Panc1 (cell line): ENCODE results near the gene VSIG8. TPM values are rescaled to one million over a fixed set of nuclear protein-coding genes. Genes with fewer than 3 reads are reported as not detected.

Source experiments
- ATAC-seq: fragments of 200-7000 bp; cut with Tn5 transposase; 2 replicates; pipeline ENCODE4 v1.9.1; 2020; ENCODE audit warnings: mild to moderate bottlenecking, moderate library complexity
- BruUV-seq: library from RNA; stranded (reverse); fragments of 400-500 nt; replicated peaks from 2 replicates; lab custom pipeline; 2021; lab: Mats Ljungman, UMichigan
- CTCF ChIA-PET: fragments of 300-600 bp; sonication (Branson Sonifier 250); formaldehyde crosslinking; loops from one replicate; lab custom pipeline; 2022; ENCODE audit warnings: antibody characterized with exemption; lab: Charles Lee
- POLR2A ChIA-PET: fragments of 300-600 bp; sonication (Branson Sonifier 250); formaldehyde crosslinking; loops from one replicate; lab custom pipeline; 2022; ENCODE audit warnings: antibody characterized with exemption; lab: Charles Lee
- DNase-seq: peaks from one replicate; pipeline ENCODE4 v3.0.0-alpha.2; 2010; ENCODE audit warnings: low read depth, low spot score
- H3K27ac ChIP-seq: 2 replicates; pipeline ENCODE4 v1.5.1; 2011; ENCODE audit warnings: mild to moderate bottlenecking, low read length, inconsistent platforms
- H3K27me3 ChIP-seq: fragments of 200-500 bp; sonication (Bioruptor generic); 2 replicates; pipeline ENCODE4 v1.6.0; 2014; ENCODE audit warnings: low read length, inconsistent platforms; ENCODE audit not compliant: control insufficient read depth, insufficient read depth
- H3K36me3 ChIP-seq: fragments of 200-500 bp; sonication (Bioruptor generic); 2 replicates; pipeline ENCODE4 v1.5.1; 2014; ENCODE audit warnings: inconsistent platforms, mild to moderate bottlenecking, low read length, moderate library complexity; ENCODE audit not compliant: control insufficient read depth, insufficient read depth
- H3K4me1 ChIP-seq: 2 replicates; pipeline ENCODE4 v1.5.1; 2011; ENCODE audit warnings: inconsistent platforms, mild to moderate bottlenecking, low read length, moderate library complexity; ENCODE audit not compliant: control insufficient read depth, insufficient read depth
- H3K4me3 ChIP-seq, 2 experiments: 2 replicates each; pipeline ENCODE4 v1.5.1; 2011 to 2012; ENCODE audit warnings: low read depth in 2 of 2, low read length in 2 of 2, mild to moderate bottlenecking in 2 of 2, inconsistent platforms in 1 of 2, moderate library complexity in 1 of 2
- H3K9me3 ChIP-seq: fragments of 200-500 bp; sonication (Bioruptor generic); 2 replicates; pipeline ENCODE4 v1.5.1; 2014; ENCODE audit warnings: low read depth, mild to moderate bottlenecking, inconsistent platforms, low read length, moderate library complexity; ENCODE audit not compliant: control insufficient read depth, insufficient read depth
- POLR2AphosphoS5 ChIP-seq: IDR thresholded peaks from 2 replicates; pipeline ENCODE4 v1.6.1; 2012; ENCODE audit warnings: mild to moderate bottlenecking, low read depth, low read length, moderate library complexity
- SIN3A ChIP-seq: IDR thresholded peaks from 2 replicates; pipeline ENCODE4 v1.6.1; 2012; ENCODE audit warnings: low read depth, mild to moderate bottlenecking, low read length, moderate library complexity, borderline replicate concordance; ENCODE audit not compliant: insufficient read depth
- TCF7L2 ChIP-seq: IDR thresholded peaks from 2 replicates; pipeline ENCODE4 v1.6.1; 2011; ENCODE audit warnings: mild to moderate bottlenecking, low read depth, low read length, inconsistent platforms
- in situ Hi-C: cut with HindIII; loops from 2 replicates; pipeline ENCODE4 v1.10.0; 2016; ENCODE audit warnings: low sequenced_read_pairs, low pct_unique_long_range_greater_than_20kb
- intact Hi-C: fragments of 100-400 bp; cut with micrococcal nuclease; formaldehyde crosslinking; loops from one replicate; pipeline ENCODE4 v1.10.0; 2022; ENCODE audit not compliant: unreplicated experiment
- microRNA-seq: library from miRNA; unstranded; fragments of <30 nt; microRNA quantifications from one replicate; pipeline ENCODE4 v1.1.0, GENCODE V29; 2020; ENCODE audit not compliant: unreplicated experiment
- total RNA-seq: library from RNA; stranded (reverse); gene quantifications from one replicate; pipeline ENCODE4 v1.2.1, GENCODE V29; 2021; ENCODE audit not compliant: unreplicated experiment
- TF ChIP-seq, protein P1 (sequence below), 2 experiments: IDR thresholded peaks; 2 replicates each; pipeline ENCODE4 v1.6.1; 2011 to 2012; ENCODE audit warnings: low read depth in 2 of 2, control low read depth in 1 of 2, low read length in 1 of 2, mild to moderate bottlenecking in 1 of 2, moderate library complexity in 1 of 2; ENCODE audit not compliant: insufficient read depth in 1 of 2
- TF ChIP-seq, protein P2 (sequence below): fragments of 450-650 bp; IDR thresholded peaks from 2 replicates; pipeline ENCODE4 v1.5.1; 2017; ENCODE audit warnings: mild to moderate bottlenecking

VSIG8 gene
- total RNA-seq, 1 experiment from 2014 or later, result not detected

DNA sequence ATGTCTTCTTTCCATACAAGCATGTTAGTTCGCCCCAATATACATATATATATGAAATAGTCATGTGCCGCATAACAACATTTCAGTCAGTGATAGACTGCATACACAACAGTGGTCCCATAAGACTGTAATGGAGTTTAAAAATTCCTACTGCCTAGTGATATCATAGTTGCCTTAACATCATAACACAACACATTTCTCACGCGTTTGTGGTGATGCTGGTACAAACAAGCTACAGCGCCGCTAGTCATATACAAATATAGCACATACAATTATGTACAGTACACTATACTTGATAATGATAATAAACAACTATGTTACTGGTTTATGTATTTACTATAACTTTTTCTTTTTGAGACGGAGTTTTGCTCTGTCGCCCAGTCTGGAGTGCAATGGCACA lies 46.5 kb downstream of the VSIG8 start:
- CTCF ChIA-PET, result no interaction called here
- ATAC-seq (no peak), DNase-seq (no peak)
- intact Hi-C loops, result no loop called here
- Histone ChIP-seq H3K4me1 (no peaks in the 10 kb centered on the region), H3K4me3 (no peak overlapping the region), H3K9me3 (no peaks in the 10 kb centered on the region), H3K27me3 (peaks cover 5% of the 10 kb centered on the region), H3K36me3 (no peaks in the 10 kb centered on the region), H3K27ac (no peak overlapping the region)
- in situ Hi-C loops, result no loop called here
- BruUV-seq, result no TSS peak
- TF ChIP-seq, protein P1, sequence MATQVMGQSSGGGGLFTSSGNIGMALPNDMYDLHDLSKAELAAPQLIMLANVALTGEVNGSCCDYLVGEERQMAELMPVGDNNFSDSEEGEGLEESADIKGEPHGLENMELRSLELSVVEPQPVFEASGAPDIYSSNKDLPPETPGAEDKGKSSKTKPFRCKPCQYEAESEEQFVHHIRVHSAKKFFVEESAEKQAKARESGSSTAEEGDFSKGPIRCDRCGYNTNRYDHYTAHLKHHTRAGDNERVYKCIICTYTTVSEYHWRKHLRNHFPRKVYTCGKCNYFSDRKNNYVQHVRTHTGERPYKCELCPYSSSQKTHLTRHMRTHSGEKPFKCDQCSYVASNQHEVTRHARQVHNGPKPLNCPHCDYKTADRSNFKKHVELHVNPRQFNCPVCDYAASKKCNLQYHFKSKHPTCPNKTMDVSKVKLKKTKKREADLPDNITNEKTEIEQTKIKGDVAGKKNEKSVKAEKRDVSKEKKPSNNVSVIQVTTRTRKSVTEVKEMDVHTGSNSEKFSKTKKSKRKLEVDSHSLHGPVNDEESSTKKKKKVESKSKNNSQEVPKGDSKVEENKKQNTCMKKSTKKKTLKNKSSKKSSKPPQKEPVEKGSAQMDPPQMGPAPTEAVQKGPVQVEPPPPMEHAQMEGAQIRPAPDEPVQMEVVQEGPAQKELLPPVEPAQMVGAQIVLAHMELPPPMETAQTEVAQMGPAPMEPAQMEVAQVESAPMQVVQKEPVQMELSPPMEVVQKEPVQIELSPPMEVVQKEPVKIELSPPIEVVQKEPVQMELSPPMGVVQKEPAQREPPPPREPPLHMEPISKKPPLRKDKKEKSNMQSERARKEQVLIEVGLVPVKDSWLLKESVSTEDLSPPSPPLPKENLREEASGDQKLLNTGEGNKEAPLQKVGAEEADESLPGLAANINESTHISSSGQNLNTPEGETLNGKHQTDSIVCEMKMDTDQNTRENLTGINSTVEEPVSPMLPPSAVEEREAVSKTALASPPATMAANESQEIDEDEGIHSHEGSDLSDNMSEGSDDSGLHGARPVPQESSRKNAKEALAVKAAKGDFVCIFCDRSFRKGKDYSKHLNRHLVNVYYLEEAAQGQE (IDR thresholded peaks at IDR 0.05; ENCODE audit: insufficient read depth in 1 of 2, low read depth in 2 of 2, low read length in 1 of 2), result no peak
- no peak for TF ChIP-seq SIN3A
- TF ChIP-seq, protein P2, sequence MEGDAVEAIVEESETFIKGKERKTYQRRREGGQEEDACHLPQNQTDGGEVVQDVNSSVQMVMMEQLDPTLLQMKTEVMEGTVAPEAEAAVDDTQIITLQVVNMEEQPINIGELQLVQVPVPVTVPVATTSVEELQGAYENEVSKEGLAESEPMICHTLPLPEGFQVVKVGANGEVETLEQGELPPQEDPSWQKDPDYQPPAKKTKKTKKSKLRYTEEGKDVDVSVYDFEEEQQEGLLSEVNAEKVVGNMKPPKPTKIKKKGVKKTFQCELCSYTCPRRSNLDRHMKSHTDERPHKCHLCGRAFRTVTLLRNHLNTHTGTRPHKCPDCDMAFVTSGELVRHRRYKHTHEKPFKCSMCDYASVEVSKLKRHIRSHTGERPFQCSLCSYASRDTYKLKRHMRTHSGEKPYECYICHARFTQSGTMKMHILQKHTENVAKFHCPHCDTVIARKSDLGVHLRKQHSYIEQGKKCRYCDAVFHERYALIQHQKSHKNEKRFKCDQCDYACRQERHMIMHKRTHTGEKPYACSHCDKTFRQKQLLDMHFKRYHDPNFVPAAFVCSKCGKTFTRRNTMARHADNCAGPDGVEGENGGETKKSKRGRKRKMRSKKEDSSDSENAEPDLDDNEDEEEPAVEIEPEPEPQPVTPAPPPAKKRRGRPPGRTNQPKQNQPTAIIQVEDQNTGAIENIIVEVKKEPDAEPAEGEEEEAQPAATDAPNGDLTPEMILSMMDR, result no peak
- TF ChIP-seq POLR2AphosphoS5, result no peak
- TF ChIP-seq TCF7L2, result no peak
- POLR2A ChIA-PET, result no interaction called here

DNA sequence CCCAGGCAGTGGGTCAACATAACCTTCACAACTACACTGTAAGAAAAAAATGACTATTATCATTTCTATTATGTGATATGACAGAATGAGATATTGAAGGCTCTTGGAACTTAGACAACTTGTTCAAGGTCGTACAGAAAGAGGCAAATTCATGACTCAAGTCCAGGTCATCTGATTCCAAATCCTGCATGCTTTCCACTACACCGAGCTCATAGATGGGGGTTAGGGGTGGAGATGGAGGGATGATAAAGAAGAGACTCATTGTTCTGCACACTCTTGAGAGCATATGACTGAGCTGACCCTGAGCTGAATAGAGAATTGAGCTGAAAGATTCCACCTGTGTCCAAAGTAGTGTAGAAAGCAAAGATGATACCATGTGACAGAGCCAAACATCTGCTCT lies 57.5 kb downstream of the VSIG8 start:
- POLR2A ChIA-PET, result no interaction called here
- intact Hi-C loops, result no loop called here
- H3K36me3 ChIP-seq, result no peaks in the 10 kb centered on the region
- H3K27me3 ChIP-seq, result peaks cover 16% of the 10 kb centered on the region
- no peak overlapping the region for H3K27ac ChIP-seq
- DNase-seq, result no peak
- no peaks in the 10 kb centered on the region for H3K4me1 ChIP-seq
- CTCF ChIA-PET, result interaction anchor here (0.6 kb wide), 1 partner anchor 9 kb away, joined by 3 read pairs; no protein-coding TSS in a partner anchor
- in situ Hi-C loops, result no loop called here
- no peak for TF ChIP-seq TCF7L2
- TF ChIP-seq, protein P1 (IDR thresholded peaks at IDR 0.05; ENCODE audit: insufficient read depth in 1 of 2, low read depth in 2 of 2, low read length in 1 of 2), result no peak
- no peak for TF ChIP-seq POLR2AphosphoS5
- TF ChIP-seq, protein P2, result no peak
- no peak for TF ChIP-seq SIN3A
- H3K9me3 ChIP-seq, result no peaks in the 10 kb centered on the region
- BruUV-seq, result no TSS peak
- no peak overlapping the region for H3K4me3 ChIP-seq
- ATAC-seq, result no peak

Small RNAs within 50 kb of the gene (microRNA-seq; reads per million reads assigned to microRNA genes)
- not detected for gene MIR4259

Other genes starting within 250 kb of the VSIG8 start
- gene CRP, start 148.1 kb downstream of the VSIG8 start, total RNA-seq, result 0.90 TPM
- gene DUSP23, start 81.7 kb downstream of the VSIG8 start, total RNA-seq, result 36.1 TPM
- gene FCRL6, start 60.3 kb downstream of the VSIG8 start, total RNA-seq, result not detected
- not detected for gene SLAMF8, start 35.8 kb downstream of the VSIG8 start, total RNA-seq
- gene CFAP45, start 37.5 kb upstream of the VSIG8 start, total RNA-seq, result 1.6 TPM
- 474 TPM for gene TAGLN2, start 62.9 kb upstream of the VSIG8 start, total RNA-seq
- 0.51 TPM for gene IGSF9, start 83.0 kb upstream of the VSIG8 start, total RNA-seq
- gene SLAMF9, start 91.6 kb upstream of the VSIG8 start, total RNA-seq, result not detected
- 4.4 TPM for gene PIGM, start 169.3 kb upstream of the VSIG8 start, total RNA-seq
- 0.08 TPM for gene KCNJ10, start 207.5 kb upstream of the VSIG8 start, total RNA-seq
- gene KCNJ9, start 218.9 kb upstream of the VSIG8 start, total RNA-seq, result not detected
- 18.8 TPM for gene IGSF8, start 236.0 kb upstream of the VSIG8 start, total RNA-seq